ENCODE data around the gene DGKB.

GRCh38 chr7:14859267-14859666, 43.3 kb downstream of the DGKB start:
- no peak for TF ChIP-seq CTCF (conservative IDR thresholded peaks at IDR 0.05; ENCODE audit: low read depth, low read length)
- TF ChIP-seq EZH2 (IDR thresholded peaks at IDR 0.05; ENCODE audit: borderline replicate concordance, low read depth, low read length, poor library complexity, severe bottlenecking): no peak
